ENCODE data around the gene RGCC.
"Not testable (repeated sequence)": the region's sequence is repeated elsewhere in the genome, so short reads cannot be mapped to it uniquely, and the experiment has no call there.

RGCC gene

DNA sequence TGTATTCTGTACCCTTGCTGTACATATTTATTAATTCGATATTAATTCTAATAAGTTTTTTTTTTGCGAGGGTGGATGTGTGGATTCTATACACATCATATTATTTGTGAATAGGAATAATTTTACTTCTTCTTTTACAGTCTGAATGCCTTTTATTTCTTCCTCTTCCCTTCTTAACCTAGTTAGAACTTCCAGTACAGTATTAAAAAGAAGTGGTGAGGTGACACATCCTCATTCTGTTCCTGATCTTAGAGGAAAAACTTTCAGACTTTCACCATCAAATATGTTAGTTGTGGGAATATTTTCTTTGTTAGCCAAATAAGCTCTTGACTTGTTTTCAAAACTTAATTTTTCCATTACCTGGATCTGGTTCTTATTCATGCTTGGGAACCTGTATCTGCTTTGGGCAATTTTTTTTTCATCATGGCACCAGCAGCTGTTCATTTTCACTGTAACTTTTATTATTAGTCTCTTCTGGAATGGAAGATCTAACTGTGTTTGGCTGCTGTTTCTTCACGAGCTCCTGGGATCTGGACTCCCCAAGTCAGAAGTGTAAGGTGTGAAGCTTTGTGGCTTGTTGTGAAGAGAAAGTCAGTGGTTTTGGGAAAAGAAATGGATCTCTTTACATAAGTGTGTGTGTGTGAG lies 33.1 kb downstream of the RGCC start:
- no peak for DNase-seq (ENCODE audit: low read depth)

DNA sequence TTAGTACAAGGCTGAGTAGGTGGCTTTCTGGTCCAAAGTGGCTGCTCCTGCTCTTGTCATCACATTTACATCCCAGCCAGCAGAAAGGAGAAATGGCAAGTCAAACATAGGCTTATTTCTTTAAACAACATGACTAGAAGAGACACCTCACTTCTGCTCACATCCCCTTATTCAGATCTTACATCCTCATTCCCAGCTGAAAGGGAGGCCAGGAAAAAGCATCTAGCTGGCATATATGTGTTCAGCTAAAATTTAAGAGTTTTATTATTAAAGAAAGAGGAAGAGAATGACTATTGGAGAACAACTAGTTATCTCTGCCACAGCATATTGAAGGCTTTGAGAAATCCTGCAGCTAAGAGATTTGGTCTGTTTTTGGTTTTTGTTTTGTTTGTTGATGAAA lies 34.1 kb downstream of the RGCC start:
- no peak for DNase-seq (ENCODE audit: low read depth)

DNA sequence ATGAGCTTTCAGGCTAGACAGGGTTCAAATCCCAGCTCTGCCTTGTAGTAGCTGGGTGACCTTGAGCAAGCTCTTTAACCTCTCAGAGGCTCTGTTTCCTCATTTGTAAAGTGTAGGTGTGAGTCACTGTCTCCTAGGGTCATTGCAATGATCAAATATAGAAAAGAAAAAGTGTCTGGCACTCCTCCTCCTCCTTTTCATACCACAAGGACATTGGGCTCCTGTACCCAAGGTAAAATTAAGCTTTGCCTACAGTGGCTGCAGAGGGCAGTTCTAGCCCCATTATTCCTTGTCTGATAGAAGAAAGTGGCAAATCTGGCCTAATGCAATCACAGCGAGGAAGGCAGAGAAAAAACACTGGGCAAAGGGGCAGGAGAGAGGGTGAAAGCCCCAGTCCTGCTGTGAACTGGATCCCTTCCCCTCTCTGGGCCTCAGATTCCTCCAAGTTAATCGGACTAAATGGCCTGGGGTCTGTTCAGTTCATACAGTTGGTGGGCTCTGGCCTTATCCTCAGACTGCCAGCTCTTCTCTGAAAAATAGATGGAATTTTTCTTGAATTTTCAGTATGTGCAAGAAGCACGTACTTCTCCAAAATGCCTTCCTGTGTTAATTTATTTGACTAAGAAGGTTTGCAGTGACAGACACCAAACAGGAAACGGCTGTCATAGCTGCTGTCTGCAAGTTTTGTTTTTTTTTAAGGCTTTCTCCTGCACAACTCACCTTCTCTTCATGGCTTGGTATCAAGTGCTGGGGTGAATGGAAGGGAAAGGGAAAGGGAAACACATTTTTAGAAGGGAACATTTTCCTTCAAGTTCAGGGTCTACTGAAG lies 35.3 kb downstream of the RGCC start:
- no peak for DNase-seq (ENCODE audit: low read depth)

DNA sequence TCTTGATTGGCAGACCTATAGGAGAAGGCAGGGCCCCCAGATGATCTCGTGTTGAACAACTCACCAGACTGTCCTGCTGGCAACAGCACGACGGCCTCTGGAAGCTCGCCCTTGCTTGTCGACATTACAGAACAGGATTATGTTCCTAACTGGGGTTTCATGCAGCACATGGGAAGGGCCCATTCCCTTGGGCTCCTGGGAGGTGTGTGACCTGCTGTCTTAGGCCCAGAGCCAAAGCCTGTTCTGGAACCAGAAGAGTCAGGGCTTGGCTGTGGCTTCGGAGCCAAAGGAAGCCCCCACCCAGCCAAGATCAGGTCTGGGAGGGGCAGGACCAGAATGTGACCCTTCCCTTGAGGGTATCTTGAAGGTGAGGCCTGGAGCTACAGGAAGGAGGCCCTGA lies 36.9 kb downstream of the RGCC start:
- DNase-seq (ENCODE audit: low read depth) = no peak

DNA sequence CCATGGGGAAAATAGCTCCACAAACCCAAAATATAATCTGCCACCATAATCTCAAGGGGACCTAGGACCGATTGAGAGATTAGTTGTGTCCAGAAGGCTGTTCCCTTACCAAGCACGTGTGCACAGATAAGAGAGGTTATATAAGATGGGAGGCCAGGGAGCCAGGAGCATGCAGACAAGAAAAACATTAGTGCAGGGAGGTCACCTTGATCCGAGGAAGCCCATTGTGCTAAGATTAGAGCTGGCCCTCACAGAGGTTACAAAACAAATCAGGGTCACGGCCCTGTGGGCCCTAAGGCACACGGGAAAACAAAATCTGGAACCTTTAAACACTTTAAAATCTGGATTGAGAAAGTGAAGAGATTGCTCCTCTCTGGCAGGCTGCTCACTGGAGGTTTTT lies 37.7 kb downstream of the RGCC start:
- DNase-seq (ENCODE audit: low read depth) = no peak

DNA sequence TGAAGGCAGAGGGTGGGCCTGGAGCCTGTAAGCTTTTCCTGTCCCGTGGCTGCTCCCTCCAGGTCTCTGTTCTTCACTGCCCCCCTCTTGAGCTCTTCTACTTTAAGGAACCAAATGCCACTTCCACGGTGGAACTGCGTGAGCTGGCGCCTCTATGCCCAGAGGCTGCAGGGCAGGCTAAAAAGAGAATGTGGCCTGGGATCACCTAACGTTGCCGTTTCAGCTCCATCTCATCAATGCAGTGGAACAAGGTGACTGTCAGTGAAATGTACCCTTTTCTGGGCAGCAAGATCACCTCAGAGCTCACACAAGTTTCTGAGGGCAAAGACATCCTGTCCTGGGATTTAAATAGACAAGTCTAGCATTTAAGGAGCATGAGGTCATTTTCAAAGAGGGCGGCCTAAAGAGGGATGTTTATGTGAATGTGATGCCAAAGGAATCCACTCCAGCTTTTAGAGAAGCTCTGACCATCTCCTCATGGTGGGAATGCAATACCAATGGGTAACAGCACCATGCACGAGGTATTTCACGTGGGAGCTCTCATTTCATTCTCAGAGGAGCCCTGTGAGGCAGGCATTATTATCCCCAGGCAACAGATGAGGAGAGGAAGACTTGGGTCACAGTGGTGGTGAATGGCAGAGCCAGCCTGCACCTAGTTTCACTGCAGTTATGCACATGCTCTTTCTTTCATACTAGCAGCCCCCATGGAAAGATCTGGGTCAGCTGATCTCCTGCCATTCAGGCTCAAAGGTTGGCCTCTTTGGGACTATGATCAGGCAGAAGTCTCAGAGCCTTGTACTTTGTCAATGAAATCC lies 39.3 kb downstream of the RGCC start:
- no peak for DNase-seq (ENCODE audit: low read depth)

DNA sequence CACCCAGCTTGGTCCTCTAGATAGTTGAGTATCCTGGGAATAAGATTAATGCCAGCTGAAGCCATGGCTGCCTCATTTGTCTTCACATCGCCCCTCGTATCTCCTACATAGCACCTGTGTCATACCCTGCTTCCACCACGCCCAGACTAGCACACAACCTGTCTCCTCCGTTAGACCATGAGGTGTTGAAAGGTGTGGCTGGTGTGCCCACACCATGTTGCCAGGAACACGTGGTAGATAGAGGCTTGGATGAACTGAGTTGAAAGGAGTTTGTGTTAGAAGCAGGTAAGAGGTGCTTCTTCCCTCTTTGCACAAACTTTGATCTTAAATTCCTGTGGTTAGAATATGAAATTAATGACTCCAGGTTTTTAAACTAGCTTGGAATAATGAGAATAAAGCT lies 40.1 kb downstream of the RGCC start:
- DNase-seq (ENCODE audit: low read depth) = no peak

DNA sequence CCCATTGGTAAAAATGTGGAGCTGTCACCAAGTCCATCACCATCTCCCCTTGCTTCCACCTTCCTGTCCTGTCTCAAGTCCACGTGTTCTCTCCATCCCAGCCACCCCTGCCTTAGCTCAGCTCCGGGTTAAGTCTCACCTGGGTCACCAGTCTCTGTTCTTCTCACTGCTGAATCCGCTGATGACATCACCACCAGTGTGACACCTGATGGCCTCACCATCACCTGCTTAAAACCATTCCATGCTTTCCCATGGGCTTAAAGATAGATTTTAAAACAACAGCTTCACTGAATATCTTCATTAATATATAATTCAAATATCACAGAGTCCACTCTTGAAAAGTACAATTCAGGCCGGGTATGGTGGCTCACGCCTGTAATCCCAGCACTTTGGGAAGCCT lies 42.1 kb downstream of the RGCC start:
- no peak for DNase-seq (ENCODE audit: low read depth)

DNA sequence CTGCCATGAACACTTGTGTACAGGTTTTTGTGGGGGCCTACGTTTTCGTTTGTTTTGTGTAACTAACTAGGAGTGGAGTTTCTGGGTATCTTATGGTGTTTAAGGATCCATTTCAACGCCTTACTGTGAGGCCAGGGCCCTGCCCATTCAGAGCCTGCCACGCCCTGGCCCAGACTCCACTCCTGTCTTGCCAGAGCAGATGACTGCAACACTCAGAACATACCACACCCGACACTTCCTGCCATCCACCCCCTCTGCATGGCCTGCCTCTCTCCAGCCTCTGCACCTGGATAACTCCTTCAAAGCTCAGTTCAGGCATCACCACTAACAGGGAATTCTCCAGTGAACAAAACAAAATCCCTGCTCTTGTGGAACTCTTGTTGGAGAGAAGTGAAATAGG lies 43.2 kb downstream of the RGCC start:
- no peak for DNase-seq (ENCODE audit: low read depth)

DNA sequence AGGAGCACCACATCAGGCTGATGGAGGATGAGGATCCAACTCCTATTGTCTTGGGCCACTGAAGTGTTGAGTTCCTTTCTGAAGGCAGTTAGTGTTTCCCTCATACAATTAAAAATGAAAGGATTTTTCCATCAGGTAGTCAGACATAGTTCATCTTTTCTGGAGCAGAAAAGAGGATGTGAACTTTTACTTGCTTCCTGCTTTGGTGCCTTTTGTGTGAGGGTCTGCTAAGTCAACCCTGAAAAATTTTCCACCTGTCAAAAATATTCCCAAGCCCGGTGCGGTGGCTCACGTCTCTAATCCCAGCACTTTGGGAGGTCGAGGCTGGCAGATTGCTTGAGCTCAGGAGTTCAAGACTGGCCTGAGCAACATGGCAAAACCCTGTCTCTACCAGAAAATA lies 43.9 kb downstream of the RGCC start:
- no peak for DNase-seq (ENCODE audit: low read depth)

DNA sequence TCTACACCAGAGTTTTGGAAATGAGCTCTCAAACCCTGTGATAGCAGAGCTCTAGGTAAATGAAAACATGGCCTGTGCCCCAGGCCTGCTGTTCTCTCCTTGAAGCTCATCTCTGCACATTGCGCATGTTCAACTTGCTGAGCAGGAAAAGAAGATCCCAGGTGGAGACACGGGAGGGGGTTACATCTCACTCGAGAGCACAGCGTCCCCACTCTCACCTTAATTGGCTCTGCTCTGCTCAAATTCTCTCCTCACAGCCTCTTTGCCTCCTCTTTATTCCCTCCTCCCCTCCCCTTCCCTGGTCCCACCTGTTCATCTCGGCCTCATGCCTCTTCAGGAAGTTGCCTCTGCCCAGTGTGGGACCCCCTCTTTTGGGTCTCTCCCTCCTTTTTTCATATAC lies 44.7 kb downstream of the RGCC start:
- DNase-seq (ENCODE audit: low read depth) = no peak

DNA sequence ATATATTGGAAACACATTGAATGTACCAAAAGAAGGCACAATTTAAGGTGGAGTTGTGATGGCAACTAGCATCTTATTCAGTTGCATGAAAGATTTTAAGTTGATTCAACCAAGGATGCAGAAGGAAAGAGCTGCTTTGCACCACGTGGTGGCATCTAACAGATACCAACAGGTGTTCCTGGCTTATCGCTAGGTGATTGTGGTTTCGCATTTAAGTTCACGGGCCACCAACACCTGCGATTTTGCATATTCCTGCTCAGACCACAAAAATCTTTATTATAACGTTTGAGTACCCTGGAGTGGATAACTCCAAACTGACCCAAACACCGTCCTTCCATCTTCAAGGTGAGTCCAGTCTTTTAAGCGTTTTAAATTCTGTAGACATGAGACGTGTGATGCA lies 45.3 kb downstream of the RGCC start:
- DNase-seq (ENCODE audit: low read depth) = no peak

DNA sequence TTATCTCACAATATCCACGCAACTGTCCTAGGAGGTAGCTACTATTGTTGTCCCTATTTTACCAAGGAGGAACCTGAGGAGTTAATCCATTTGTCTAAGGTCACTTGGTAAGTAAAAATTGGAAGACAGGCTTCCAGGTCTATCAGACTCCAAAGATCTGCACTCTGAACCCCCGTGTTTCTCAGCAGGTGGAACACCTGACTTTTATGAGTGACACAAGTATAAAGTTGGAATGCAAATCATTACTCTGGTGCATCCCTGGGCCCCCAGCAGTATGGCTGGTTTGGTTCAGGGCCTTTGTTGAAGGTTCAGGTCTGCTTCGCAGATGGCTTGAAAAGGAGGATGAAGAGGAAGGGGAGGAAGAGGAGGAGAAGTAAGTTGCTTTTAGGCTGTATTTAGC lies 46.0 kb downstream of the RGCC start:
- no peak for DNase-seq (ENCODE audit: low read depth)

DNA sequence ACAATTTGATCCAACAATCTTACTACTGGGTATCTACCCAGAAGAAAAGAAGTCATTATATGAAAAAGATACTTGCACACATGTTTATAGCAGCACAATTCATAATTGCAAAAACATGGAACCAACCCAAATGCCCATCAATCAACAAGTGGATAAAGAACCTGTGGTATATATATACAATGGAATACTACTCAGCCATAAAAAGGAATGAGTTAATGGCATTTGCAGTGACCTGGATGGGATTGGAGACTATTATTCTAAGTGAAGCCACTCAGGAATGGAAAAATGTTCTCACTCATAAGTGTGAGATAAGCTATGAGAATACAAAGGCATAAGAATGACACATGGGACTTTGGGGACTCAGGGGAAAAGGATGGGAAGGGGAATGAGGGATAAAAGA lies 47.3 kb downstream of the RGCC start:
- not testable (repeated sequence) for DNase-seq (ENCODE audit: low read depth)

DNA sequence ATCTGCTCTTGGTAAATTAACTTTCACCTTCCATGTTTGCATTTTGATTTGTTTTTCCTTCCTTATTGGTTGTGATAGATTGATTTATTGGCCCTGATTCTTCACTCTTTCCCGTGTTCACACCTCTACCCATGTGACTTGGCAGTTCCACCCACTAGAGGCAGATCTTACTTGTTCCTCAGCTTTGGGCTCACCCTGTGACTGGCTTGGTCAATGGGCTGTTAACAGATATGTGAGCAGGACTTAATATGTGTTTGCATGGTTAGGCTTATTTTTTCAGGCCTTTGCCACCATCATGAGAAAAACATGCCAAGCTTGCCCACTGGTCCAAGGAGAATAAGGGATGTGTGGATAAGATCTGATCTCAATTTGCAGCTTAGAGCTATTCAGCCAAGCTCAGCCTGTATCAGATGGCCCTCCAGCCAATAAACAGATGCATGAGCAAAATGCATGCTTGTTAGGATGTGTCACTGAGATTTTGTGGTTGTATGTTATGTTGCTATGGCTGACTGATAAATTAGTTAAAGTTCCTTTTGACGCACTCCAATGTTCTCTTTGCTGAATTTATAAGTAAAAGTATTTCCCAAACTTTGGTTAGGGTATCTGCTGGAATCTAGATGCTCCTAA lies 48.0 kb downstream of the RGCC start:
- DNase-seq (ENCODE audit: low read depth) = peak; percentile 39

DNA sequence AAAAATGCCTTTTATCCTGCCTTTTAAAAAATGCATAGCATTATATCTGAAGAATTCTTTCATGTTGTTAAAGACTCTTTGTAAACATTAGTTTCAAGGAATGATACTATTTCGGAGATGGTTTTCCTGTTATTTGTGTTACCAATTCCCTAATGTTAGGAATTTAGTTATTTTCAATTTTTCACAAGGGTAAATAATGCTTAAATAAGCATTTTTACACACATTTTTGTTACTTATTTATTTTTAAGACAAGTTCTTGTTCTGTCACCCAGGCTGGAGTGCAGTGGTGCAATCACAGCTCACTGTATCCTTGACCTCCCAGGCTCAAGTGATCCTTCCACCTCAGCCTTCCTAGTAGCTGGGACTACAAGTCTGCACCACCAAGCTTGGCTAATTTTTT lies 49.0 kb downstream of the RGCC start:
- DNase-seq (ENCODE audit: low read depth) = no peak

DNA sequence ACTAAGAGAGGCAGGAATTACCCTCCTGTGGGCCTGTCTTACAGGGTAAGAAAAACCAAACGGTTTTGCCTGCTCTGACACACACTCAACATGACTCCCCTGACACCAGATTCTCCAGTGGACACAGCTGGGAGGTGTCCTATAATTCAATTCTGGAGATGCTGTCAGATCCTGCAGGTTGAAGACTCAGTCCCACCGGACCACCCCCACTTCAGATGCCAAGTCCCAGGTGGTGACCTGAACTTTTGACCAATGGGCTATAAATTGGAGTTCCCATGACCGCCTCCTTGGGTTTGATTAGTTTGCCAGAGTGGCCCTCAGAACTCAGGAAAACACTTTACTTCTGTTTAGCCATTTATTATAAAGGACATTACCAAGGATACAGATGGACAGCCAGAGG lies 52.6 kb downstream of the RGCC start:
- DNase-seq (ENCODE audit: low read depth) = no peak

DNA sequence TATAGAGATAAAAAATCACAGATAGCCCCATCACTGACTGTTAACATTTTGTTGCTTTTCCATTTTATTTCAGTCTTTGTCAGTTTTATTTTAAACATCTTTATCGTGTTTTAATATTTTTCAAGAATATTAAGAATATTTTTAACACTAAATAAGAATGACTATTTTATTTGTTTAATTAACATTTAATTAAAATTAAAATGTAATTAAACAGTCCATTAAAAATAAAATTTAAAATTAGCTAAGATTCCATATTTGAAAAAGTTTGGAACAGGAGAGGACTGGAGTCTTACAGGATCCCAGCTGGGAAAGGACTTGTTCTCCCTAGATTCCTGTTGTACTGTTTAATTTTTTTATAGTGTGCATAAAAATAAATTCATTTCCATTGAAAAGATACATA lies 54.5 kb downstream of the RGCC start:
- no peak for DNase-seq (ENCODE audit: low read depth)

DNA sequence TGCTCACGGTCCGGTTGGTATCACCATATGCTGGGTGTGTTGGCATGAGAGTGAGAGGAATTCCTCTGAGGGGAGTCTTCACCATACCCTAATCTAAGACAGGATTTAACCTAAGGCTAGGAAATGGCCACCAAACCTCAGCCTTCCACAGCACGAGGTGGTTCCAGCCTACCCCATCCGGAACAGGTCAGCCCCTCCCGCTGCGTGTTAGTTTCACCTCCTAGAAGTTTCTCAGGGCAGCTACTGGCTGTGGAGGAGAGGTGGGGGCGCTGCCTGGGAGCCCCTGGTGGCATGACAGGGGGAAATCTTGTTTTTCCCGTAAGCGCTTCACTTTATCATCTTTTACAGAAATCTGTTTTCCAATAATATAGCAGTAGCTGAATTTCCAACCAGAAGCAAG lies 55.1 kb downstream of the RGCC start:
- DNase-seq (ENCODE audit: low read depth) = no peak

DNA sequence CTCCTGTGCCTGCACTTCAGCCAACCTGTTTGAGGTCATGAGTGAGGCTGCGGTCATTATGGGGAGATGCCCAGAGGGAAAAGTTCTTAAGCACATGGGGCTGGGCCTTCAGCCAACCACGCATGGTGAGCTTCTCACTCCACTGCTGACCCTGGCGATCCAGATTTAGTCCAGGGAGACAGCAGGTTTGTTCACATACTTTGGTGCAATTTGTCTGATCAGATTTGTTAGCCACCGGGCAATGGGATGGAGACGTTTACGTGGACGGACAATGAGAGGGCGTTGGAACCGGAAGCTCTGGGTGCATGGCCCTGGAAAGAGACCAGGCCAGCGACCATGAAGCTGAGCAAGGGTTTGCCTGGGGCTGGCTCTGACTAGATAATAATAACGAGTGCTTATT lies 56.2 kb downstream of the RGCC start:
- no peak for DNase-seq (ENCODE audit: low read depth)

DNA sequence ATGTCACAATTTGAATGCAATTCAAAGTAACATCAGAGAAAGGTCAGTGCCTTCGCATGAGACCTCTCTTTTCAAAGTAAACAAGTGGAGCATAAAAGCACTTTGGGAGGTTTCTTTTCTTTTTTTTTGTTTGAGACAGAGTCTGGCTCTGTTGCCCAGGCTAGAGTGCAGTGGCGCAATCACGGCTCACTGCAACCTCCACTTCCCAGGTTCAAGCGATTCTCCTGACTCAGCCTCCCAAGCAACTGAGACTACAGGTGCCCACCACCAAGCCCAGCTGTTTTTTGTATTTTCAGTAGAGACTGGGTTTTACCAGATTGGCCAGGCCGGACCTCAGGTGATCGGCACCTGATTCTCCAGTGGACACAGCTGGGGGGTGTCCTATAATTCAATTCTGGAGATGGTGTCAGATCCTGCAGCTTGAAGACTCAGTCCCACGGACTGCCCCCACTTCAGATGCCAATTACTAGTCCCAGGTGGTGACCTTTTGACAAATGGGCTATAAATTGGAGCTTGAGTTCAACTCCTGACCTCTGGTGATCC lies 57.6 kb downstream of the RGCC start:
- no peak for DNase-seq (ENCODE audit: low read depth)

DNA sequence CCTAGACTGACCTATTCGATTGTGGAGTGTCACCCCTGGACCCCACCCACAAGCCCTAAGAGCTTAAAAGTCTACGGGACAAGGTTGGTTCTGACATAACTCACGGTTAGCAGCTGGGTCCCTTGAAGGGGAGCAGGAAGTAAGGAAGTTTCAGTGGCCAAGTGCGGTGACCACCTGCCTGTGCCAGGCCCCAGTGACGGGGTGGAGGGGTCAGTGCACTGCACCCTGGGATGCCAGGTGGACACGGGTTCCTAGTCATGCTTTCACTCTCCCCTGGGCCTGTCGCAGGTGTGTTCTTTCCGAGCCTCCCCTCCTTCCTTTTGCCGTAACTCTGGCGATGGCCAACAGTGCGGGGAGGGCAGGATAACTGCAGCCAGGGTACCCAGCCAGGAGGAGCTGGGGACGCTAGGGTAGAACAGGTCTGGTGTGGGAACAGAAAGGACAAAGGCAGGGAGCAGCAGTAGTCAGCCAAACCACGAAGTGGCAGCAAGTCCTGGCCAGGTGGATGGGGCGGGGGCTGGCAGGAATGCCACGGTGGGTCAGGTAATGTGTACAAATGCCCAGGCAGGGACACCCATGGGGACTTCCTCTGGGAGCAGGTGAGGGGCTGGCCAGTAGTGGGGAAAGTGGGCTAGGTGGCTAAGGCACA lies 58.3 kb downstream of the RGCC start:
- DNase-seq (ENCODE audit: low read depth) = no peak

Measured in HS-27A (cell line).